H1 (cell line): ENCODE data around the gene CEP290.

Source experiments
- CBX5 ChIP-seq: fragments of 300-800, 300-1000 bp; sonication (generic); IDR thresholded peaks from 2 replicates; pipeline ENCODE4 v1.7.1; 2016; ENCODE audit warnings: antibody characterized with exemption, low read length, low read depth
- CTBP2 ChIP-seq: IDR thresholded peaks from 2 replicates; pipeline ENCODE4 v1.7.0; 2011; ENCODE audit warnings: borderline replicate concordance, mild to moderate bottlenecking, moderate library complexity, mixed read lengths, low read length; ENCODE audit not compliant: insufficient read depth, insufficient read length
- EP300 ChIP-seq, 2 experiments: IDR thresholded peaks; 1 replicate in 1 of 2; 2 replicates in 1 of 2; pipeline ENCODE4 v1.6.1; 2011 to 2012; ENCODE audit warnings: low read depth in 2 of 2, low read length in 2 of 2, mild to moderate bottlenecking in 2 of 2, borderline replicate concordance in 1 of 2, inconsistent platforms in 1 of 2, moderate library complexity in 1 of 2
- JUND ChIP-seq: IDR thresholded peaks from 2 replicates; pipeline ENCODE4 v1.6.1; 2011; ENCODE audit warnings: mild to moderate bottlenecking, improper control_type of control experiment, low read length
- KDM5A ChIP-seq: fragments of 200-600 bp; IDR thresholded peaks from 2 replicates; pipeline ENCODE4 v1.7.1; 2012; ENCODE audit warnings: mild to moderate bottlenecking, low read length, inconsistent platforms, mixed read lengths
- POLR2A ChIP-seq, 2 experiments: IDR thresholded peaks; 1 replicate in 1 of 2; 2 replicates in 1 of 2; pipeline ENCODE4 v1.6.1; 2011; ENCODE audit warnings: low read depth in 2 of 2, low read length in 2 of 2, mild to moderate bottlenecking in 2 of 2; ENCODE audit errors: control extremely low read depth in 1 of 2
- POLR2AphosphoS5 ChIP-seq: IDR thresholded peaks from 2 replicates; pipeline ENCODE4 v1.6.1; 2011; ENCODE audit warnings: low read depth, low read length
- RAD21 ChIP-seq, 2 experiments: IDR thresholded peaks in 1 of 2; conservative IDR thresholded peaks in 1 of 2; 2 replicates each; pipeline ENCODE4 v1.6.1; 2011; ENCODE audit warnings: low read depth in 2 of 2, low read length in 2 of 2, improper control_type of control experiment in 1 of 2, inconsistent platforms in 1 of 2, mild to moderate bottlenecking in 1 of 2, moderate library complexity in 1 of 2
- RXRA ChIP-seq: IDR thresholded peaks from 2 replicates; pipeline ENCODE4 v1.6.1; 2011; ENCODE audit warnings: low read depth, mild to moderate bottlenecking, low read length, moderate library complexity; ENCODE audit not compliant: insufficient read depth
- SP4 ChIP-seq: IDR thresholded peaks from 2 replicates; pipeline ENCODE4 v1.6.1; 2012; ENCODE audit warnings: low read length, inconsistent platforms
- TAF1 ChIP-seq: IDR thresholded peaks from 2 replicates; pipeline ENCODE4 v1.6.1; 2011; ENCODE audit warnings: mild to moderate bottlenecking, low read depth, low read length
- TBP ChIP-seq: IDR thresholded peaks from 2 replicates; pipeline ENCODE4 v1.6.1; 2011; ENCODE audit warnings: low read depth, low read length, improper control_type of control experiment
- TF ChIP-seq, protein P1 (sequence below), 3 experiments: IDR thresholded peaks; 1 replicate in 2 of 3; 2 replicates in 1 of 3; pipeline versions ENCODE4 v1.5.1 to v1.6.1; 2011; ENCODE audit warnings: low read length in 3 of 3, mild to moderate bottlenecking in 3 of 3, inconsistent platforms in 2 of 3, low read depth in 1 of 3, moderate library complexity in 1 of 3; ENCODE audit not compliant: insufficient read depth in 1 of 3; ENCODE audit errors: control extremely low read depth in 1 of 3

DNA sequence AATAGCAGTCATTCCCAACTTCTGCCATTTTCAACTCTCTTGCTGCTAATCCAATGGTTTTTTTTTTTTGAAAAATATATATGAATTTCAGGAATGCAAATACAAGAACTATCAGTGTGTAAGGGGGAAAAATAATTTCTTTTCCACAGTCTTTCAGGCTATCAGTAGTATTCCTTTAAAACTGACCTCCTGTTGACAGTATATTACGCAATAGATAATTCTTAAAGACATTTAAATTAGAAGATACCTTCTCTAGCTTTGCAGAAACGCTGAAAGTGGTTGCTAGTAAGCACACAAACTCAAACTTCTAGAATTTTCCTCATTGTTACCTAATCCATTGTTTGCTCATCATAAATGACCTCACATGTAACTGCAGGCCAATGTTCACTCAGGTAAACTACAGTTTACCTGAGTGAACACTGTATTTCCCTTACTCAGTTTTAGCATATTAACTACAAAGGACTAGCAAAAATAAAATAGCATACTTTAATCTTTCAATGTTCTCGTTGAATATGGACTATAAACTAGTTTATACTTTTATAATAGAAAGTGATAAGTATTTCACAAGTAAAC, 112.7 kb downstream of the CEP290 start, which contains the start of gene C12orf50:
- TF ChIP-seq, protein P1, sequence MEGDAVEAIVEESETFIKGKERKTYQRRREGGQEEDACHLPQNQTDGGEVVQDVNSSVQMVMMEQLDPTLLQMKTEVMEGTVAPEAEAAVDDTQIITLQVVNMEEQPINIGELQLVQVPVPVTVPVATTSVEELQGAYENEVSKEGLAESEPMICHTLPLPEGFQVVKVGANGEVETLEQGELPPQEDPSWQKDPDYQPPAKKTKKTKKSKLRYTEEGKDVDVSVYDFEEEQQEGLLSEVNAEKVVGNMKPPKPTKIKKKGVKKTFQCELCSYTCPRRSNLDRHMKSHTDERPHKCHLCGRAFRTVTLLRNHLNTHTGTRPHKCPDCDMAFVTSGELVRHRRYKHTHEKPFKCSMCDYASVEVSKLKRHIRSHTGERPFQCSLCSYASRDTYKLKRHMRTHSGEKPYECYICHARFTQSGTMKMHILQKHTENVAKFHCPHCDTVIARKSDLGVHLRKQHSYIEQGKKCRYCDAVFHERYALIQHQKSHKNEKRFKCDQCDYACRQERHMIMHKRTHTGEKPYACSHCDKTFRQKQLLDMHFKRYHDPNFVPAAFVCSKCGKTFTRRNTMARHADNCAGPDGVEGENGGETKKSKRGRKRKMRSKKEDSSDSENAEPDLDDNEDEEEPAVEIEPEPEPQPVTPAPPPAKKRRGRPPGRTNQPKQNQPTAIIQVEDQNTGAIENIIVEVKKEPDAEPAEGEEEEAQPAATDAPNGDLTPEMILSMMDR (IDR thresholded peaks at IDR 0.05; ENCODE audit: control extremely low read depth in 1 of 3, insufficient read depth in 1 of 3, low read depth in 1 of 3, low read length in 3 of 3): no peak
- TF ChIP-seq JUND (no peak), EP300 (IDR thresholded peaks at IDR 0.05; ENCODE audit: borderline replicate concordance in 1 of 2, low read depth in 2 of 2, low read length in 2 of 2) (no peak), POLR2A (IDR thresholded peaks at IDR 0.05; ENCODE audit: control extremely low read depth in 1 of 2, low read depth in 2 of 2, low read length in 2 of 2) (no peak), POLR2AphosphoS5 (no peak), KDM5A (no peak), RXRA (no peak), TAF1 (no peak), SP4 (no peak), RAD21 (IDR thresholded peaks at IDR 0.05 in 1 of 2, conservative IDR thresholded peaks at IDR 0.05 in 1 of 2; ENCODE audit: low read depth in 2 of 2, low read length in 2 of 2) (no peak), CBX5 (no peak), TBP (no peak), CTBP2 (no peak)
